ENCODE measurements around the gene MLLT3. TPM values are rescaled to one million over a fixed set of nuclear protein-coding genes. Genes with fewer than 3 reads are reported as not detected.
"Not testable (repeated sequence)": the region's sequence is repeated elsewhere in the genome, so short reads cannot be mapped to it uniquely, and the experiment has no call there.

MLLT3 gene
- total RNA-seq, 1 donor from 2014 or later: 17.5 TPM

DNA sequence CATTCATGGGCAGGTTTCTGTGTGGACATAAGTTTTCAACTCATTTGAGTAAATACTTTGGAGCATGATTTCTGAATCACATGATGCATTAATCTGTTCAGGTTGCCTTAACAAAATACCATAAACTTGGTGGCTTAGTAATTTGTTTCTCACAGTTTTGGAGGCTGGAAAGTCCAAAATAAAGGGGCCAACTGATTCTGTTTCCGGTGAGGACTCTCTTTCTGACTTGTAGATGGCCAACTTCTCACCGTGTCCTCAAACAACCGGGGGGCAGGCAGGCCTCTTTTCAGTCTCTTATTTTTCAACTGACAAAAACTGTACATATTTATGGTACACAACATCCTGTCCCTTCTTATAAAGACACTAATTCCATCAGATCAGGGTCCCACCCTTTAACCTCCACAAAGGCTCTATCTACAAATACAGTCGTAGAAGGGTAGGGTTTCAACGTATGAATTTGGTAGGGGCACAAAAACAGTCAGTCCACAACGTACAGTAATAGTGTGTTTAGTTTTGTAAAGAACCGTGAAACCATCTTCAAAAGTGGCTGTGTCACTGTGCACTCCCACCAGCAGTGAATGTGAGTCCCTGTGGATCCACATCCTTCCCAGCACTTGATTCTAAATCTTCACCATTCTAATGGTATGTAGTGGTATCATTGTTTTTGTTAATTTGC is 37.2 kb downstream of the MLLT3 start:
- H3K4me3 ChIP-seq: no peak overlapping the region
- TF ChIP-seq, protein P1, sequence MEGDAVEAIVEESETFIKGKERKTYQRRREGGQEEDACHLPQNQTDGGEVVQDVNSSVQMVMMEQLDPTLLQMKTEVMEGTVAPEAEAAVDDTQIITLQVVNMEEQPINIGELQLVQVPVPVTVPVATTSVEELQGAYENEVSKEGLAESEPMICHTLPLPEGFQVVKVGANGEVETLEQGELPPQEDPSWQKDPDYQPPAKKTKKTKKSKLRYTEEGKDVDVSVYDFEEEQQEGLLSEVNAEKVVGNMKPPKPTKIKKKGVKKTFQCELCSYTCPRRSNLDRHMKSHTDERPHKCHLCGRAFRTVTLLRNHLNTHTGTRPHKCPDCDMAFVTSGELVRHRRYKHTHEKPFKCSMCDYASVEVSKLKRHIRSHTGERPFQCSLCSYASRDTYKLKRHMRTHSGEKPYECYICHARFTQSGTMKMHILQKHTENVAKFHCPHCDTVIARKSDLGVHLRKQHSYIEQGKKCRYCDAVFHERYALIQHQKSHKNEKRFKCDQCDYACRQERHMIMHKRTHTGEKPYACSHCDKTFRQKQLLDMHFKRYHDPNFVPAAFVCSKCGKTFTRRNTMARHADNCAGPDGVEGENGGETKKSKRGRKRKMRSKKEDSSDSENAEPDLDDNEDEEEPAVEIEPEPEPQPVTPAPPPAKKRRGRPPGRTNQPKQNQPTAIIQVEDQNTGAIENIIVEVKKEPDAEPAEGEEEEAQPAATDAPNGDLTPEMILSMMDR (IDR thresholded peaks at IDR 0.05; ENCODE audit: borderline replicate concordance): no peak
- H3K4me1 ChIP-seq: no peaks in the 10 kb centered on the region
- DNase-seq: no peak
- no peaks in the 10 kb centered on the region for H3K36me3 ChIP-seq
- intact Hi-C loops (cut with micrococcal nuclease): no loop called here
- H3K27me3 ChIP-seq (ENCODE audit: low read depth): no peaks in the 10 kb centered on the region
- no peak overlapping the region for H3K27ac ChIP-seq (replicated peaks)
- H3K9me3 ChIP-seq (replicated peaks): no peaks in the 10 kb centered on the region

DNA sequence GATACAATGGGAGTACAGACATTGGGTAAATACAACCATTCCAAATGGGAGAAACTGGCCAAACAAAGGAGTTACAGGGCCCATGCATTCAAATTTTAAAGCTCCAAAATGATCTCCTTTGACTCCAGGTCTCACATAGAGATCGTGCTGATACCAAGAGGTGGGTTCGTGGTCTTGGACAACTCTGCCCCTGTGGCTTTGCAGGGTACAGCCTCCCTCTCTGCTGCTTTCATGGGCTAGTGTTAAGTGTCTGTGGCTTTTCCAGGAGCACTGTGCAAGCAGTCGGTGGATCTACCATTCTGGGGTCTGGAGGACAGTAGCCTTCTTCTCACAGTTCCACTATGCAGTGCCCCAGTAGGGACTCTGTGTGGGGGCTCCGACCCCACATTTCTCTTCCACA is 39.2 kb downstream of the MLLT3 start:
- H3K27ac ChIP-seq (replicated peaks); H3K27me3 ChIP-seq (ENCODE audit: low read depth); H3K4me3 ChIP-seq; H3K36me3 ChIP-seq; H3K9me3 ChIP-seq (replicated peaks); intact Hi-C loops (cut with micrococcal nuclease); DNase-seq; H3K4me1 ChIP-seq: not testable (repeated sequence)

DNA sequence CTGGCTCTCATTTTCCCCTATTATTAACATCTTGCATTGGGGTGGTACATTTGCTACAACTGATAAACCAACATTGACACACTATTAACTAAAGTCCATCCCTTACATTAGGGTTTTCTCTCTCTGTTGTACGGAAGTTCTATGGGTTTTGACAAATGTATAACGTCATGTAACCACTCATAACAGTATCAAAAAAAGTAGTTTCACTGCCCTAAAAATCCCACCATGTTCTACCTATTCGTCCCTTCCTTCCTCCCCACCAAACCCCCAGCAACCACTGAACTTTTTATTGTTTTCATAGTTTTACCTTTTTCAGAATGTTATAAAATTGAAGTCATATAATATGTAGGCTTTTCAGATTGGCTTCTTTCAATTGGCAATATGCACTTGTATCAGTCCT is 40.1 kb downstream of the MLLT3 start:
- Histone ChIP-seq H3K27me3 (ENCODE audit: low read depth) (no peaks in the 10 kb centered on the region), H3K36me3 (no peaks in the 10 kb centered on the region), H3K4me3 (no peak overlapping the region), H3K4me1 (no peaks in the 10 kb centered on the region), H3K27ac (replicated peaks) (no peak overlapping the region), H3K9me3 (replicated peaks) (no peaks in the 10 kb centered on the region)
- no peak for DNase-seq
- TF ChIP-seq, protein P1 (IDR thresholded peaks at IDR 0.05; ENCODE audit: borderline replicate concordance): no peak
- intact Hi-C loops (cut with micrococcal nuclease): no loop called here

DNA sequence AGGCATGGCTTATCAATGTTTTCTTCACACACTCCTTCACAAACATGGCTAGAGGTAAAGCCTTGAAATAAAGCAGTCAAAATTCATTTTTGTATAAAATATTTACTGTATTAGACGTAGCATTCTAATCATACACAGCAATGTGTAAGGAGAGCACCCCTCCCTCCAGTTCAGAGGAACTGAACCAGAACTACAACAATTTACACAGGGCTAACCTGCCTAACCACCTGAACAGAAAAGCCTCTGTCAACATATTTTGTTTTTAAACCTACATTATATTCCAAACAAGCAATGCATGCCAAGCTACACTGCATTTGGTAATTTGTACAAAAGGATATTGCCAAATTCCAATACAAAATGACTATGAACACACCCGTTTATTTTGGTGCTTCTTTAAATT is 41.6 kb downstream of the MLLT3 start:
- TF ChIP-seq, protein P1 (IDR thresholded peaks at IDR 0.05; ENCODE audit: borderline replicate concordance): no peak
- no peaks in the 10 kb centered on the region for H3K4me1 ChIP-seq
- peaks cover 11% of the 10 kb centered on the region for H3K9me3 ChIP-seq (replicated peaks)
- H3K27ac ChIP-seq (replicated peaks): no peak overlapping the region
- no peak for DNase-seq
- intact Hi-C loops (cut with micrococcal nuclease): no loop called here
- H3K27me3 ChIP-seq (ENCODE audit: low read depth): no peaks in the 10 kb centered on the region
- no peak overlapping the region for H3K4me3 ChIP-seq
- no peaks in the 10 kb centered on the region for H3K36me3 ChIP-seq

DNA sequence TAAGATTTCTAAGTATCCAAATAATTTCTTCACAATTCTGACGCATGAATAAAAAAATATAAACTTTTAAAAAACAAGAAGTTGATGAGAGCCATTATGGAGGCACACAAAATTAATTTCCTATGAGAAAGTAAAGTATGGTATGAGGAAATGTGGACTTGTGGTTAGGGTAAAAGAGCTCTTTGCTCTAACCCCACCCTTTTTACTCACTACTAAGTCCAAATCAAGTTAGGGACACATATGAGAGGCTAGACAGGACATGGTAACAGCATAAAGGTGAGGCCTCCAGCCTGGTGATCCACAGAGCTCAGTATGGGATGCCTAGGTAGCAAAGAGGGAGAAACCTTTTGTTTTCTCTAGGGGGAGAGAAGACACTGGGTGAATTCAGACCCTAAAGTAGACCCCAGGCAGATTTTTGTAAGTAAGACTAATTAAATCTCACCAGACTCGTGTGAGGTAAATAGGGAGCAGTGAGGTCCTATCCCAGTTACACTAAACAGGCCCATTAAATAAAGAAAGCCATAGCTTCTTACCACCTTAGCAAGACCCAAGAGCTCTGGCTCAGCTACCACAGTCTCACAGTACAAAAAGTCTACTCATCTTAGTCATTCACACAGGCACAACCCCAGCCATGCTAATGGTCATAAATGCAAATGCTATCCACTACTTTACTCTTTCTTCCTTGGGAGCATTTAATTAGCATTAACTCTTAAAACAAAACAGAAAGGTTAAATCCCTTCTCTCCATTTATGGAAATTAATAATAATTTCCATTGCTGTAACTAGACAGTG is 42.6 kb downstream of the MLLT3 start:
- intact Hi-C loops (cut with micrococcal nuclease): no loop called here

More for the DNA sequence above, 42.6 kb downstream of the MLLT3 start:
- no peak for DNase-seq
- Histone ChIP-seq H3K36me3 (no peaks in the 10 kb centered on the region), H3K4me3 (no peak overlapping the region), H3K4me1 (no peaks in the 10 kb centered on the region), H3K27ac (replicated peaks) (no peak overlapping the region), H3K9me3 (replicated peaks) (peaks cover 20% of the 10 kb centered on the region), H3K27me3 (ENCODE audit: low read depth) (no peaks in the 10 kb centered on the region)
- TF ChIP-seq, protein P1 (IDR thresholded peaks at IDR 0.05; ENCODE audit: borderline replicate concordance): no peak
